ENCODE data around the gene CHDH.

DNA sequence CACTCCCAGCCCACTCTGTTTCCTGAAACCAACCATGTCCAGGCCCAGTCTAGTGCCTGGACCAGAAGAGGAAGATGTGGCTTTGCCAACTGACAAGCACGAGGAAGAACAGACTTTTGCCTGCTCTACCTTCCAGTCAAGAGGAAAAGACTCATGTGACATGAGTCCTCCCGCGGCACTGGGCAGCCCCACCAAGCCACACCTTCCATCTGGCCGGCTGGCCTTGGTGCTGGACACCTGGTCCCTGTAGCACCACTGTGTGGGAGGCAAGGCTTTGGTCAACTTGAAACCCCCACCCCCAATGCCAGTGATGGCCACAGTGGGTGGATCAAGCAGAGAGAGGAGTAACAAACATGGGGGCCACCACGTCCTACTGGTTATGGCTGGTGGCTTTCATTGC, 12.5 kb downstream of the CHDH start:
- TF ChIP-seq EZH2 (IDR thresholded peaks at IDR 0.05; ENCODE audit: low read depth, unreplicated experiment) (no peak), CTCF (conservative IDR thresholded peaks at IDR 0.05; ENCODE audit: low read depth in 2 of 2) (no peak), POLR2AphosphoS5 (IDR thresholded peaks at IDR 0.05; ENCODE audit: low read depth) (no peak), EZH2phosphoT487 (IDR thresholded peaks at IDR 0.05; ENCODE audit: unreplicated experiment) (no peak), CREB1 (CRISPR knock-in tag; IDR thresholded peaks at IDR 0.05; ENCODE audit: low read depth) (no peak), ZNF114 (CRISPR knock-in tag; IDR thresholded peaks at IDR 0.05) (no peak)
